GM19328 (cell line): ENCODE data around the gene DIMT1.

Experiments used
- ATAC-seq: cut with Tn5 transposase; IDR thresholded peaks from one replicate; pipeline ENCODE4 v1.9.1; 2021; ENCODE audit warnings: mild to moderate bottlenecking, moderate library complexity; ENCODE audit not compliant: unreplicated experiment

DIMT1 gene

GRCh38 chr5:62372600-62372999, 31.1 kb downstream of the DIMT1 start:
- no peak for ATAC-seq

GRCh38 chr5:62371409-62371808, 32.3 kb downstream of the DIMT1 start:
- no peak for ATAC-seq

DNA sequence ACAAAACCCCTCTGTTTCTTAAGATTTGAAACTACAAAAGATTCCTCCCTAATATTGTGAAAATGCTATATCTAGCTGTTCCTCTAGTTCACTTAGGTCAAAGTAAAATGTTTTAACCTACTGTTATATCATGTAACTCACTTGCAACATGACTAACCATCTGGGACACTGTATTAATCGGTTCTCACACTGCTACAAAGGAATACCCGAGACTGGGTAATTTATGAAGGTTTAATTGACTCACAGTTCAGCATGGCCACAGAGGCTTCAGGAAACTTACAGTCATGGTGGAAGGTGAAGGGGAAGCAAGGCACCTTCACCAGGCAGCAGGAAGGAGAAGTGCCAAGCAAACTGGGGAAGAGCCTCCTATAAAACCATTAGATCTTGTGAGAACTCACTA, 34.7 kb downstream of the DIMT1 start:
- no peak for ATAC-seq

DNA sequence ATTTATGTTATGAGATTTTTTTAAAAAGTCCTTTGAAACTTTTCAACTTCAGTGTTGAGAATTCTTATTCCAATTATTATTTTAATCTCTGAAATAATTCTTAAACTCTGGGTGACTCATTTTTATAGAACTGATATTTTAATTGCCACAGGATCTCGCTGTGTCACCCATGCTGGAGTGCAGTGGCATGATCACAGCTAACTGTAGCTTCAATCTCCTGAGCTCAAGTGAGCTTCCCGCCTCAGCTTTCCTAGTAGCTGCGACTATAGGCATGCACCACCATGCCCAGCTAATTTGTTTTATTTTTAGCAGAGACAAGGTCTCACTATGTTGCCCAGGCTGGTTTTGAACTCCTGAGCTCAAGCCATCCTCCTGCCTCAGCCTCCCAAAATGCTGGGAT, 41.0 kb downstream of the DIMT1 start:
- no peak for ATAC-seq

- peak; percentile 69 for ATAC-seq
Observed at GRCh38 chr5:62354028-62354874, 49.5 kb downstream of the DIMT1 start.

- ATAC-seq = no peak
Observed at GRCh38 chr5:62348723-62349481, 54.8 kb downstream of the DIMT1 start.

DNA sequence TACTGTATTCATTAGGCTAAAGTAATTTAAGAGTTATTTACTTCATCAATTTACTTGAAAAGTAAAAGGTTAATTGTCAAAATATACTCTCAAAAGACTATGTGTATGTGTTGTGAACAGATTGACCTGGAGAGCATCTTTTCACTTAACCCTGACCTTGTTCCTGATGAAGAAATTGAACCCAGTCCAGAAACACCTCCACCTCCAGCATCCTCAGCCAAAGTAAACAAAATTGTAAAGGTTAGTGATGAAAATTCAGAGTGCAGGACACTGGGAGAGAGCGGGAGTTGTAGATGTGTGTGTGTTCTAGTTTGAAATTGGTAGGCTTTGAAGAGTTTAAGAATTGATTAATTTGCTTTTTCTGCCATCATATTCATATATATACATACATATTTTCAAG, 55.8 kb downstream of the DIMT1 start:
- ATAC-seq = no peak

GRCh38 chr5:62346748-62347147, 57.0 kb downstream of the DIMT1 start:
- no peak for ATAC-seq

- no peak for ATAC-seq
Observed at GRCh38 chr5:62343428-62343827, 60.3 kb downstream of the DIMT1 start.

DNA sequence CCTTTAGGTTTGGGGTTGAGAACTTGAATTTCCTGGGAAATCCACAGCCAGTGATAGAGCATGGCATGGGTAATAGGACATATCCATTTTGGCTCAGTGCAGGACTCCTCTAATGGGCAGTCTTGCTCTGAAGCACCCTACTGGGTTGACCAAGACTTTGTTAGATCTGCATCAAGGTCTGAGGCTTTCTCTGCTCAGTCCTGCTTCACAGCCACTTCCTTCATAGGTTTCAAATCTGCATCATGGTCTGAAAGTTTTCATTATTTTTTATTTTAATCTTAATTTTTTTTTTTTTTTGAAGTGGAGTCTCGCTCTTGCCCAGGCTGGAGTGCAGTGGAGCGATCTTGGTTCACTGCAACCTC, 61.2 kb downstream of the DIMT1 start:
- ATAC-seq = no peak

- ATAC-seq = no peak
Observed at GRCh38 chr5:62341783-62342475, 61.8 kb downstream of the DIMT1 start.

- no peak for ATAC-seq
Observed at GRCh38 chr5:62340979-62341378, 62.7 kb downstream of the DIMT1 start.

DNA sequence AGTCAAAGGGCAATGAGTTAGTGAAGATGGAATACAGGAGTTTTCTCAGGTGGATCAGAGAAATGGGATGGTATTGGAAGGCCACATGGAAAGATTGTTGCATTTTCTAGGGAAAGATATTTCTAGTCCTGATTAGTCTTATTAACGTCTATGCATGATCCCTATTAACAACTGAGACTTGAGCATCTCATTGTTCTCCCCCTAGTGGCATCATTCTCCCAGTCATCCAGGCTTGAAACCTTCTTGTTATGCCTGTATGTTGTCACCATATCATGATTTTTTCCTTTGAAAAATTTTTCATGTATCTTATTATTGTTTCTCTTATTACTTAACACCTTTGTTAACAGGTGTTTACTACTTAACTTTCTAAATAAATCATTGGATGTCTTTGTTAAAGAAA, 63.3 kb downstream of the DIMT1 start:
- no peak for ATAC-seq
